ENCODE data around the gene HOMEZ. TPM values are rescaled to one million over a fixed set of nuclear protein-coding genes. Genes with fewer than 3 reads are reported as not detected.

Gene HOMEZ
- total and polyA plus RNA-seq, 7 donors, result 5.4 to 12.0 (median 6.1) TPM

DNA sequence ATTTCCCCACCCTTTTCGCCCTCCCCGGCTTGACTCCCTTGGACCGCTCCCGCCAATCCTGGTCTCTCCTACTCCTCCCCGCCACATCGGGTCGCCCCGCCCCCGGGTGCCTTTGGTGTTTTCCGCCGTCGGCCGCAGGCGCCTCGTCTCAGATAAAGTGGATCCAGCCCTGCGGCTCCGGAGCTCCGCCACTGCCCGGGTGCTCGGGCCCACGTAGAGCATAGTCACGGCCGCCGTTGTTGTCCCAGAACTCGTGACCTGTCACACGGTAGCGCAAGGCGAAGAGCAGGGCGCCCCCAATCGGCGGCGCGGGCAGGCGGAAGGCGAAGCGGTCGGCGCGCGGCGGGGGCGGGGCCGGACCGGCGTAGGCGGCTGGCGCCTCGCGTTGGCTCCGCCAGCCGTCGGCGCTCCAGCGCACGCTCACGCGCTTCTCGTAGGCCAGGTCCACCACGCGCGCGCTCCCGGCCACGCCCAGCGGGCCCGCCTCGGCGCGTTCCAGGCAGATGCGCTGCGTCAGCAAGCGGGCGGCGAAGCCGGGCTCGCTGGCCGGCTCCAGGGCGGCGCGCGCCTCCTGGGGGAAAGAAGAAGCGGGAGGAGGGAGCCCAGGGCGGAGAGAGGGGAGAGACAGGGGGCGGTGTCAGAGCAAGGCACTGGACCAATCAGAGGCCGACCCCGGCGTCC is 15.5 kb upstream of the HOMEZ start:
- Histone ChIP-seq H3K27me3 (no peaks in the 10 kb centered on the region), H3K4me1 (peaks cover 0 to 32% (median 28%) of the 10 kb centered on the region in 4 donors), H3K4me3 (peak overlapping the region; percentile 56 to 94 (median 71)), H3K36me3 (peaks cover 0 to 21% (median 0%) of the 10 kb centered on the region in 4 donors), H3K27ac (peak overlapping the region; percentile 92 to 100 (median 100)), H3K9me3 (no peaks in the 10 kb centered on the region)
- peak; percentile 99 for DNase-seq
- TF ChIP-seq, protein P1, sequence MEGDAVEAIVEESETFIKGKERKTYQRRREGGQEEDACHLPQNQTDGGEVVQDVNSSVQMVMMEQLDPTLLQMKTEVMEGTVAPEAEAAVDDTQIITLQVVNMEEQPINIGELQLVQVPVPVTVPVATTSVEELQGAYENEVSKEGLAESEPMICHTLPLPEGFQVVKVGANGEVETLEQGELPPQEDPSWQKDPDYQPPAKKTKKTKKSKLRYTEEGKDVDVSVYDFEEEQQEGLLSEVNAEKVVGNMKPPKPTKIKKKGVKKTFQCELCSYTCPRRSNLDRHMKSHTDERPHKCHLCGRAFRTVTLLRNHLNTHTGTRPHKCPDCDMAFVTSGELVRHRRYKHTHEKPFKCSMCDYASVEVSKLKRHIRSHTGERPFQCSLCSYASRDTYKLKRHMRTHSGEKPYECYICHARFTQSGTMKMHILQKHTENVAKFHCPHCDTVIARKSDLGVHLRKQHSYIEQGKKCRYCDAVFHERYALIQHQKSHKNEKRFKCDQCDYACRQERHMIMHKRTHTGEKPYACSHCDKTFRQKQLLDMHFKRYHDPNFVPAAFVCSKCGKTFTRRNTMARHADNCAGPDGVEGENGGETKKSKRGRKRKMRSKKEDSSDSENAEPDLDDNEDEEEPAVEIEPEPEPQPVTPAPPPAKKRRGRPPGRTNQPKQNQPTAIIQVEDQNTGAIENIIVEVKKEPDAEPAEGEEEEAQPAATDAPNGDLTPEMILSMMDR (IDR thresholded peaks at IDR 0.05), result peak; percentile 36 to 63 (median 54)
- TF ChIP-seq EP300 (IDR thresholded peaks at IDR 0.05) (peak in 2 of 4 donors; percentile 42 to 68), POLR2A (IDR thresholded peaks at IDR 0.05) (peak; percentile 42 to 55), POLR2AphosphoS5 (IDR thresholded peaks at IDR 0.05) (peak; percentile 61 to 90 (median 82))
- 1% methylated on average over 87 of the region's 87 CpGs for WGBS, 2 donors
- intact Hi-C loops (cut with DNase I), result loop anchor here (2.0 to 10.0 kb wide), 4 partner anchors 17 to 843 kb away; partner anchors contain the start of genes ACIN1, C14orf119, EMC9 and PRMT5

DNA sequence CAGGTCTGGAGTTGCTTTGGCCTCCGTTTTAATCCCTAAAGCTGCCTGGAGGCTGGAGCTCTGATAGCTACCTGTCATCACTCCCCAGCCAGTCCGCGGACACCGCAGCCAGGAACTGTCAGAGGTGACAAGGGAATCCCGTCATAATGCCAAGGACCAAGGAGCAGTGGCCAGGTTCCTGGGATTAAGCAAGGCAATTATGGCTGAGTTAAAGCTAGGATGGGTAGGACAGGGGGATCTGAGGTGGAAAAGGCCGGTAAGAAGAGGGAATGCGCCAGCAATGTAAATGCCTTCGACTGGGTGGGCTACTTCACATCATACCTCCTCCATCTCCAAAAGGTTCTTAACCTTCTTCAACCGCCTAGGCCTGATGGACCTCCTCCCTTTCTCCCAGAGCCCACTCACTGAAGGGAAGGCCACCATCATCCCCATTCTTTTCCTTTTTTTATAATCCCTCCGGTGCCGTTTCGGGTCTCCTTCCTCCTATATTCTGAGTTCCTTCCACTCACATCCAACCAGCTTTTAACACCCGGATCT is 14.8 kb upstream of the HOMEZ start:
- TF ChIP-seq POLR2A (IDR thresholded peaks at IDR 0.05) (no peak), POLR2AphosphoS5 (IDR thresholded peaks at IDR 0.05) (no peak), EP300 (IDR thresholded peaks at IDR 0.05) (no peak)
- TF ChIP-seq, protein P1 (IDR thresholded peaks at IDR 0.05), result no peak
- DNase-seq, result peak; percentile 83
- Histone ChIP-seq H3K9me3 (no peaks in the 10 kb centered on the region), H3K27me3 (no peaks in the 10 kb centered on the region), H3K27ac (peak overlapping the region; percentile 92 to 100 (median 100)), H3K4me1 (peaks cover 0 to 25% (median 22%) of the 10 kb centered on the region in 4 donors), H3K4me3 (peak overlapping the region; percentile 52 to 94 (median 66)), H3K36me3 (peaks cover 0 to 21% (median 0%) of the 10 kb centered on the region in 4 donors)
- intact Hi-C loops (cut with DNase I), result loop anchor here (2.0 to 10.0 kb wide), 4 partner anchors 16 to 844 kb away; partner anchors contain the start of genes ACIN1, C14orf119, EMC9 and PRMT5
- 2 to 5% methylated on average over 13 of the region's 13 CpGs for WGBS, 2 donors

DNA sequence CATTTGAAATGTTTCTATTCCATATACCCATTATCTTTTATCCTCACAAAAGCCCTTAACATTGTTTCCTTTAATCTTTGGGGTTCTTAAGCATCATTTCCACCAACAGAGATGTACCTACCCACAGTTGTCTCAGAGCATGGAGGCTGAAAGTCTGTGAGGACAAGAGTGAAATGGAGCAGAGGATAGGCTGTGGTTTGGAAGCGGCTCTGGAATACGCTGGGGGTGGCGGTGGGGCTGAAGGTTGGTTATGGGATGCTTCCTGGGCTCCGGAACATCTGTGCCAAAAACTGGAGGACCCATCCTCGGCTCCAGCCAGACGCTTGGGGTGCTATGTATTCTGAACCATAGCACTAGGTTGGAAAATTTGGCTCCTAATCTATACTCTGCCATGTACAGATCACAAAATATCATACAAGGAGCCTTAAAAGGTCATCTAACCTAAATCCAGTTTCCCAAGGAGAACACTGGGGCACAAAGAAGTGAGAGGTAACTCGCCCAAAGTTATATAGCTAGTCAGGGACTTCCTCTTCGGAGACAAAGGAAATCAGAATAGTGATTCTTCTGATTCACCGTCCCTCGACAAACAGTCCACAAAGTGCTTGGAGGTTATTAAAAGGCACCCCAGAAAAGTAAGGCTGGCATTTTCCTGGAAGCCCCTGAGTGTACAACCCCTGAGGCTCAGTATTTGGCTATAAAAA is 14.2 kb upstream of the HOMEZ start:
- TF ChIP-seq, protein P1 (IDR thresholded peaks at IDR 0.05), result no peak
- TF ChIP-seq POLR2A (IDR thresholded peaks at IDR 0.05), result no peak
- TF ChIP-seq EP300 (IDR thresholded peaks at IDR 0.05), result no peak
- no peak for TF ChIP-seq POLR2AphosphoS5 (IDR thresholded peaks at IDR 0.05)
- Histone ChIP-seq H3K36me3 (peaks cover 0 to 21% (median 0%) of the 10 kb centered on the region in 4 donors), H3K27me3 (no peaks in the 10 kb centered on the region), H3K27ac (peak overlapping the region; percentile 92 to 100 (median 100)), H3K4me1 (peaks cover 0 to 25% (median 21%) of the 10 kb centered on the region in 4 donors), H3K4me3 (peak overlapping the region; percentile 52 to 94 (median 66)), H3K9me3 (no peaks in the 10 kb centered on the region)
- WGBS, 2 donors, result 51 to 65% methylated on average over 10 of the region's 10 CpGs
- intact Hi-C loops (cut with DNase I), result loop anchor here (1.0 to 10.0 kb wide), 5 partner anchors 15 to 845 kb away; partner anchors contain the start of genes ACIN1, C14orf119, EMC9 and PRMT5
- no peak for DNase-seq

DNA sequence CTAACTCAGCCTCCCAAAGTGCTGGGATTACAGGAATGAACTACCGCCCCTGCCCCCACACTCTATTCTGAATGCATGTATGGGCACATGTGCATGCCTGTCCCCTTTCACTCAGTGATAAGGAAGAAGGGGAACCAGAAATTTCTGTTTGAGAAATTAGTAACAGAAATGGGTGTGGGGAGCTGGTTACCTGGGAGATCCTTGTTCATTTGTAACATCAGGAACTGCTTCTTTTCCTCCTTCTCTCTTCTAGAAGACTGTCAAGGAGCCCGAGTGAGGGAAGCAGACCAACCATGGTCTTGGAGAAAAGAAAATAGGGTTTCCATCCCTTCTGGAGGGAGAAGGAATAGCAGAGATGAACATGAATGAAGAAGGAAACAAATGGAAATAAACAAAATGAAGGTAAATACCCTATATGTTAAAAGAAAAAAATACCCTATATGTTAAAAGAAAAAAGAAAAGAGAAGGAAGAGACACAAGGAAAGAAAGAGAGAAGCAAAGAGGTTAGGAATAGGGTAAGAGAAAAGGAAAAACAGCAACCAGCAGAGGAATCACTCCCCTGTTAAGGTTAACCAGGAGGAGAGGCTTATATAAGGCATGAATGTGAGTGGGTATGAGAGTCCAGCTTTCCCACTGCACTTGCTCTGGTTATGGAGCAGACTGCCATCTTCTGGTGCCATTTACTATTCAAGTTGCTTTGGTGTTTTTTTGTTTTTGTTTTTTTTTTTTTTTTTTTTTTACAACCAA is 13.5 kb upstream of the HOMEZ start:
- WGBS, 2 donors, result 60 to 80% methylated on average over 2 of the region's 2 CpGs
- Histone ChIP-seq H3K27ac (peak overlapping the region; percentile 92 to 100 (median 100)), H3K4me1 (peaks cover 0 to 33% (median 26%) of the 10 kb centered on the region in 4 donors), H3K9me3 (no peaks in the 10 kb centered on the region), H3K4me3 (no peak overlapping the region), H3K27me3 (no peaks in the 10 kb centered on the region), H3K36me3 (peaks cover 0 to 21% (median 0%) of the 10 kb centered on the region in 4 donors)
- no peak for DNase-seq
- TF ChIP-seq POLR2A (IDR thresholded peaks at IDR 0.05) (no peak), EP300 (IDR thresholded peaks at IDR 0.05) (no peak), POLR2AphosphoS5 (IDR thresholded peaks at IDR 0.05) (no peak)
- TF ChIP-seq, protein P1 (IDR thresholded peaks at IDR 0.05), result no peak
- intact Hi-C loops (cut with DNase I), result loop anchor here (1.0 kb wide), 1 partner anchor 34 kb away; no protein-coding TSS in a partner anchor
